AG10803 (cell line): Measurements from ENCODE around the gene CACNA1C.
A peak's percentile ranks its signal among the peaks of the same experiment; 100 is the strongest.

ENCODE experiments used
- DNase-seq: peaks from one replicate; pipeline ENCODE4 v3.0.0; 2010; ENCODE audit warnings: low read depth
- H3K4me3 ChIP-seq: 2 replicates; pipeline ENCODE4 v1.5.1; 2011; ENCODE audit warnings: mild to moderate bottlenecking, low read length, control low read depth
- CTCF ChIP-seq: conservative IDR thresholded peaks from 2 replicates; pipeline ENCODE4 v1.5.1; 2011; ENCODE audit warnings: mild to moderate bottlenecking, low read length, control low read depth, inconsistent platforms

CACNA1C gene

GRCh38 chr12:2035431-2036055 is 17.2 kb upstream of the CACNA1C start:
- H3K4me3 ChIP-seq = peak overlapping the region; percentile 46
- TF ChIP-seq CTCF = no peak
- no peak for DNase-seq

DNA sequence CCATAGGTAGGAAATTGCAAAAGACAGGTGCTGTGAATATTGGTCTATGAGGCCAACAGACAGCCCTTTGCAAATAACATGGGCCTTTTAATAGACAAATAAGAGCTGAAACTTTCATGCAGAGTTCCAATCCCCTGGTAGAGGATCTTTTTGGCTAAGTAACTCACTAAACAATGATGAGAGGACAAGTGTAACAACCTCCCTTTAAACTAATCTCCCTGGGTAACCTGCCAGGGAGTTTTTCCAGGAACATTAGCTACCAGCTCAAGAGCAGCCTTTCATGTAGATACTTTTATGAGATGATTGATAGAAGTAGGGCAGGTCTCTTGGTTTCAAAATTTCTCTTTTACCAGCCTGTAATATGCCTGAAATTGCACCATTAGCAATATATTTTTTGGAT is 13.8 kb upstream of the CACNA1C start:
- no peak overlapping the region for H3K4me3 ChIP-seq
- no peak for TF ChIP-seq CTCF
- DNase-seq = no peak

DNA sequence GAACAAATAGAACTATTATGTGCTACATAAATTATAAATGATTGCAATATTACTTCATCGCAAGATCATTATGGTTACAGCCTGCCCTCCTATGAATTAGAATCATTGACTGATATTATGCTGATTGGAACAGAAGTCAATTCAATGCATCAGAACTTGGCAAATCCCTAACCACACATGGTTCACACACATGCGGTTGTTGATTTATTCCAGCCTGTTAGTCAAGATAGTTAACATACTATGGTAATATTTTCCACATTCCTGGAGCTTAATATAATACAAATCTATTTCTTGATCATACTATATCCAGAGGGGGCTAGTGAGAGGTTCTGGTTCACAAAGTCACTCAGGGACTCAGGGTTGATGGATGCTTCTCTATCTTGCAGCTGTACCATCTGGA is 9.7 kb upstream of the CACNA1C start:
- TF ChIP-seq CTCF = peak; percentile 11; the same call in 1 of the 2 replicates
- peak; percentile 53 for DNase-seq
- no peak overlapping the region for H3K4me3 ChIP-seq

GRCh38 chr12:2044165-2044564 is 8.6 kb upstream of the CACNA1C start:
- H3K4me3 ChIP-seq = no peak overlapping the region
- TF ChIP-seq CTCF = no peak
- no peak for DNase-seq

- no peak for TF ChIP-seq CTCF
- no peak for DNase-seq
- H3K4me3 ChIP-seq = no peak overlapping the region
Observed at GRCh38 chr12:2046957-2047356, 5.8 kb upstream of the CACNA1C start.

DNA sequence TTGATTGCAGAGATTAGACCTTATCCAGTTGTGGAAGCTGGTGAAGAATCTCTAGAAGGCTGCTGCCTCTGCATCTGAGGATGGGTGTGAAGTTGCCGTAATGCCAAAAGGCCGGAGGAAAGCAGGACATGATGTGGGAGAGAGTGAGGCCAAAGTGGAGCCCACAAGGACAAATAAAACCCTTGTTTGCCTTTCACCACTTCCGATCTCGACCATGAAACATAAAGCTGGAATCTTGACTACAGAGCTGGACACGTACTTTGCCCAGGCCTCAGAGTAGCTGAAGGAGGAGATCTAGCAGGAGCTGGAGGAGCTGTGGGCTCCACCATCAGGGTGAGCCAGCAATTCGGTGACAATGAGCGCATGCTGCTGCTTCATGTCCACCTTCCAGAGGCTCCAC is 5.0 kb upstream of the CACNA1C start:
- no peak overlapping the region for H3K4me3 ChIP-seq
- TF ChIP-seq CTCF = no peak
- DNase-seq = no peak

GRCh38 chr12:2049604-2050540 is 2.9 kb upstream of the CACNA1C start:
- no peak for TF ChIP-seq CTCF
- peak; percentile 25 for DNase-seq
- no peak overlapping the region for H3K4me3 ChIP-seq
